ENCODE results near the gene SUMF1. TPM values are rescaled to one million over a fixed set of nuclear protein-coding genes. Genes with fewer than 3 reads are reported as not detected.

The SUMF1 gene
- total and polyA plus RNA-seq, 4 donors, result 13.0 to 34.2 (median 23.5) TPM

DNA sequence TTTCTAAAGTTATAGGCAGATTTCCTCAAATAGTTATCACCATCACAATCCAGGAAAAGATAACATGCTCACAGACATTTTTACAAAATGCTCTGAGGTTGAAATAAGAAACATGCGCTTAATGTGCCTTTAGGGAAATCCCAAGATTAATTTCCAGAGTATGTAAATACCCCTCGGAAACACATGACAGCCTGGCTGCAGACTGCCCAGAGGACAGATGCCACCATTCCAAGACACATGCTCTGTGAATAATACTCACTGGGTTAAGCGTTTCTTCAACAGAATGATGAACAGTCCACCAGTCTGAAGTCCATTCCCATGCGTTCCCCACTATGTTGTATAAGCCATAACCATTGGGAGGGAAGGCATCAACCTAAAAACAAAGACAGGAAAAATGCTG, 56.5 kb downstream of the SUMF1 start:
- peaks cover 6 to 20% (median 6%) of the 10 kb centered on the region in 4 donors for H3K4me1 ChIP-seq (ENCODE audit: control insufficient read depth in 4 of 4, insufficient read depth in 4 of 4, low read length in 3 of 4)
- H3K9me3 ChIP-seq (ENCODE audit: control insufficient read depth in 4 of 4, low read length in 3 of 4), result no peaks in the 10 kb centered on the region
- DNase-seq (ENCODE audit: low spot score), result no peak
- TF ChIP-seq HNF4A (conservative IDR thresholded peaks at IDR 0.05) (no peak), GABPA (IDR thresholded peaks at IDR 0.05 in 1 of 2, conservative IDR thresholded peaks at IDR 0.05 in 1 of 2) (no peak), RAD21 (IDR thresholded peaks at IDR 0.05) (no peak), NR2F2 (IDR thresholded peaks at IDR 0.05) (no peak), FOXA2 (IDR thresholded peaks at IDR 0.05) (no peak), SP1 (IDR thresholded peaks at IDR 0.05) (no peak), HNF4G (IDR thresholded peaks at IDR 0.05) (no peak), TAF1 (conservative IDR thresholded peaks at IDR 0.05) (no peak), EGR1 (IDR thresholded peaks at IDR 0.05; ENCODE audit: low read depth in 2 of 2) (no peak), FOXA1 (IDR thresholded peaks at IDR 0.05) (no peak), JUND (IDR thresholded peaks at IDR 0.05) (no peak), RXRA (IDR thresholded peaks at IDR 0.05) (no peak), YY1 (IDR thresholded peaks at IDR 0.05) (no peak)
- TF ChIP-seq, protein P1, sequence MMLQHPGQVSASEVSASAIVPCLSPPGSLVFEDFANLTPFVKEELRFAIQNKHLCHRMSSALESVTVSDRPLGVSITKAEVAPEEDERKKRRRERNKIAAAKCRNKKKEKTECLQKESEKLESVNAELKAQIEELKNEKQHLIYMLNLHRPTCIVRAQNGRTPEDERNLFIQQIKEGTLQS (IDR thresholded peaks at IDR 0.05), result no peak
- TF ChIP-seq, protein P2, sequence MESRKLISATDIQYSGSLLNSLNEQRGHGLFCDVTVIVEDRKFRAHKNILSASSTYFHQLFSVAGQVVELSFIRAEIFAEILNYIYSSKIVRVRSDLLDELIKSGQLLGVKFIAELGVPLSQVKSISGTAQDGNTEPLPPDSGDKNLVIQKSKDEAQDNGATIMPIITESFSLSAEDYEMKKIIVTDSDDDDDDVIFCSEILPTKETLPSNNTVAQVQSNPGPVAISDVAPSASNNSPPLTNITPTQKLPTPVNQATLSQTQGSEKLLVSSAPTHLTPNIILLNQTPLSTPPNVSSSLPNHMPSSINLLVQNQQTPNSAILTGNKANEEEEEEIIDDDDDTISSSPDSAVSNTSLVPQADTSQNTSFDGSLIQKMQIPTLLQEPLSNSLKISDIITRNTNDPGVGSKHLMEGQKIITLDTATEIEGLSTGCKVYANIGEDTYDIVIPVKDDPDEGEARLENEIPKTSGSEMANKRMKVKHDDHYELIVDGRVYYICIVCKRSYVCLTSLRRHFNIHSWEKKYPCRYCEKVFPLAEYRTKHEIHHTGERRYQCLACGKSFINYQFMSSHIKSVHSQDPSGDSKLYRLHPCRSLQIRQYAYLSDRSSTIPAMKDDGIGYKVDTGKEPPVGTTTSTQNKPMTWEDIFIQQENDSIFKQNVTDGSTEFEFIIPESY (IDR thresholded peaks at IDR 0.05), result no peak
- TF ChIP-seq, protein P3, sequence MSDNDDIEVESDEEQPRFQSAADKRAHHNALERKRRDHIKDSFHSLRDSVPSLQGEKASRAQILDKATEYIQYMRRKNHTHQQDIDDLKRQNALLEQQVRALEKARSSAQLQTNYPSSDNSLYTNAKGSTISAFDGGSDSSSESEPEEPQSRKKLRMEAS (IDR thresholded peaks at IDR 0.05), result no peak
- TF ChIP-seq, protein P4, sequence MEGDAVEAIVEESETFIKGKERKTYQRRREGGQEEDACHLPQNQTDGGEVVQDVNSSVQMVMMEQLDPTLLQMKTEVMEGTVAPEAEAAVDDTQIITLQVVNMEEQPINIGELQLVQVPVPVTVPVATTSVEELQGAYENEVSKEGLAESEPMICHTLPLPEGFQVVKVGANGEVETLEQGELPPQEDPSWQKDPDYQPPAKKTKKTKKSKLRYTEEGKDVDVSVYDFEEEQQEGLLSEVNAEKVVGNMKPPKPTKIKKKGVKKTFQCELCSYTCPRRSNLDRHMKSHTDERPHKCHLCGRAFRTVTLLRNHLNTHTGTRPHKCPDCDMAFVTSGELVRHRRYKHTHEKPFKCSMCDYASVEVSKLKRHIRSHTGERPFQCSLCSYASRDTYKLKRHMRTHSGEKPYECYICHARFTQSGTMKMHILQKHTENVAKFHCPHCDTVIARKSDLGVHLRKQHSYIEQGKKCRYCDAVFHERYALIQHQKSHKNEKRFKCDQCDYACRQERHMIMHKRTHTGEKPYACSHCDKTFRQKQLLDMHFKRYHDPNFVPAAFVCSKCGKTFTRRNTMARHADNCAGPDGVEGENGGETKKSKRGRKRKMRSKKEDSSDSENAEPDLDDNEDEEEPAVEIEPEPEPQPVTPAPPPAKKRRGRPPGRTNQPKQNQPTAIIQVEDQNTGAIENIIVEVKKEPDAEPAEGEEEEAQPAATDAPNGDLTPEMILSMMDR (IDR thresholded peaks at IDR 0.05; ENCODE audit: low read depth, low read length, missing input control), result no peak
- TF ChIP-seq, protein P5, sequence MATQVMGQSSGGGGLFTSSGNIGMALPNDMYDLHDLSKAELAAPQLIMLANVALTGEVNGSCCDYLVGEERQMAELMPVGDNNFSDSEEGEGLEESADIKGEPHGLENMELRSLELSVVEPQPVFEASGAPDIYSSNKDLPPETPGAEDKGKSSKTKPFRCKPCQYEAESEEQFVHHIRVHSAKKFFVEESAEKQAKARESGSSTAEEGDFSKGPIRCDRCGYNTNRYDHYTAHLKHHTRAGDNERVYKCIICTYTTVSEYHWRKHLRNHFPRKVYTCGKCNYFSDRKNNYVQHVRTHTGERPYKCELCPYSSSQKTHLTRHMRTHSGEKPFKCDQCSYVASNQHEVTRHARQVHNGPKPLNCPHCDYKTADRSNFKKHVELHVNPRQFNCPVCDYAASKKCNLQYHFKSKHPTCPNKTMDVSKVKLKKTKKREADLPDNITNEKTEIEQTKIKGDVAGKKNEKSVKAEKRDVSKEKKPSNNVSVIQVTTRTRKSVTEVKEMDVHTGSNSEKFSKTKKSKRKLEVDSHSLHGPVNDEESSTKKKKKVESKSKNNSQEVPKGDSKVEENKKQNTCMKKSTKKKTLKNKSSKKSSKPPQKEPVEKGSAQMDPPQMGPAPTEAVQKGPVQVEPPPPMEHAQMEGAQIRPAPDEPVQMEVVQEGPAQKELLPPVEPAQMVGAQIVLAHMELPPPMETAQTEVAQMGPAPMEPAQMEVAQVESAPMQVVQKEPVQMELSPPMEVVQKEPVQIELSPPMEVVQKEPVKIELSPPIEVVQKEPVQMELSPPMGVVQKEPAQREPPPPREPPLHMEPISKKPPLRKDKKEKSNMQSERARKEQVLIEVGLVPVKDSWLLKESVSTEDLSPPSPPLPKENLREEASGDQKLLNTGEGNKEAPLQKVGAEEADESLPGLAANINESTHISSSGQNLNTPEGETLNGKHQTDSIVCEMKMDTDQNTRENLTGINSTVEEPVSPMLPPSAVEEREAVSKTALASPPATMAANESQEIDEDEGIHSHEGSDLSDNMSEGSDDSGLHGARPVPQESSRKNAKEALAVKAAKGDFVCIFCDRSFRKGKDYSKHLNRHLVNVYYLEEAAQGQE (IDR thresholded peaks at IDR 0.05), result no peak
- H3K27ac ChIP-seq (ENCODE audit: low read depth in 1 of 2, low read length in 2 of 2), result no peak overlapping the region
- H3K36me3 ChIP-seq (ENCODE audit: control insufficient read depth in 4 of 4, insufficient read depth in 3 of 4, low read depth in 1 of 4, low read length in 3 of 4), result peaks cover 3 to 11% (median 8%) of the 10 kb centered on the region in 4 donors
- H3K27me3 ChIP-seq (ENCODE audit: control insufficient read depth in 4 of 4, insufficient read depth in 4 of 4, low read length in 3 of 4), result no peaks in the 10 kb centered on the region
- WGBS, result 93% methylated on average over 4 of the region's 4 CpGs
- no peak overlapping the region for H3K9ac ChIP-seq (ENCODE audit: low read depth in 1 of 2, low read length in 2 of 2)
- no peak overlapping the region for H3K4me3 ChIP-seq (ENCODE audit: low read depth in 1 of 3, low read length in 3 of 3)
